Activated B cell treated with CpG ODN at 0.5 μM for 24 hours (primary cell): ENCODE measurements around the gene CYP39A1. TPM values are rescaled to one million over a fixed set of nuclear protein-coding genes. Genes with fewer than 3 reads are reported as not detected.

Source experiments
- ATAC-seq: fragments of 200-7000 bp; cut with Tn5 transposase; one replicate; pipeline ENCODE4 v1.10.0; 2021; ENCODE audit warnings: low read depth, mild to moderate bottlenecking, moderate library complexity
- CTCF ChIA-PET: fragments of 350-600 bp; sonication (Branson Sonifier 250); formaldehyde crosslinking; loops from one replicate; lab custom pipeline; 2021; ENCODE audit warnings: antibody characterized with exemption; lab: Charles Lee
- POLR2A ChIA-PET: fragments of 350-600 bp; sonication (Branson Sonifier 250); formaldehyde crosslinking; loops from one replicate; lab custom pipeline; 2021; ENCODE audit warnings: antibody characterized with exemption; lab: Charles Lee
- DNase-seq: peaks from one replicate; pipeline ENCODE4 v3.0.0; 2022
- H3K27ac Mint-ChIP-seq: one replicate; pipeline ENCODE4 v1.8.0; 2020; ENCODE audit warnings: mixed read lengths
- H3K27me3 Mint-ChIP-seq: one replicate; pipeline ENCODE4 v1.8.0; 2021; ENCODE audit warnings: mixed read lengths
- H3K36me3 Mint-ChIP-seq: one replicate; pipeline ENCODE4 v1.8.0; 2021; ENCODE audit warnings: low read depth, mixed read lengths
- H3K4me1 Mint-ChIP-seq: one replicate; pipeline ENCODE4 v1.8.0; 2021; ENCODE audit warnings: mixed read lengths
- H3K4me3 Mint-ChIP-seq: one replicate; pipeline ENCODE4 v1.8.0; 2020; ENCODE audit warnings: mild to moderate bottlenecking, mixed read lengths
- H3K9me3 Mint-ChIP-seq: one replicate; pipeline ENCODE4 v1.8.0; 2020; ENCODE audit warnings: mixed read lengths
- CTCF ChIP-seq: fragments of 200-600 bp; IDR thresholded peaks from one replicate; pipeline ENCODE4 v1.8.0; 2022; ENCODE audit warnings: antibody characterized with exemption, mild to moderate bottlenecking
- intact Hi-C: fragments of 100-400 bp; cut with micrococcal nuclease; formaldehyde crosslinking; loops from one replicate; pipeline ENCODE4 v1.15.1; 2024
- total RNA-seq: library from RNA; stranded (reverse); gene quantifications from 2 replicates; pipeline ENCODE4 v1.2.3, GENCODE V29; 2022

The CYP39A1 gene
- total RNA-seq, 1 donor from 2014 or later = not detected

DNA sequence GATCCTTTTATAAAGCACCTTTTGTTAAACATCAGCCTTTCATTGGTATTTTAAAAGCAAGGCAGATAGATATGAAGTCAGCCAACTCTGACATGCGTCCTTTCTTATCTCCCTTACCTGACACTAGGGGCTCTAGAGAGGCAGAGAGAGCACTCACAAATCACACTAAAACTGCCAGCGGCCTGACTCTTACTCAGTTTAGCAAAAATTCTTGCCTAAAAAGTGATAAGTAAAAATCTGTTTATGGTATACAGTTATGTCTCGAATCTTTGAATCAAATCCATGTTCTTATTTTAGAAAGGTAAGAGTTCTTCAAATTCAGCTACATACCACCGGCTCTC lies 24.7 kb upstream of the CYP39A1 start:
- ATAC-seq (no peak), DNase-seq (no peak)
- H3K4me3 Mint-ChIP-seq = no peak overlapping the region
- no peaks in the 10 kb centered on the region for H3K36me3 Mint-ChIP-seq
- ChIA-PET CTCF (no interaction called here), POLR2A (no interaction called here)
- no peak overlapping the region for H3K27ac Mint-ChIP-seq
- H3K9me3 Mint-ChIP-seq = no peaks in the 10 kb centered on the region
- H3K4me1 Mint-ChIP-seq = no peaks in the 10 kb centered on the region
- intact Hi-C loops = no loop called here
- no peak for TF ChIP-seq CTCF
- peaks cover 10% of the 10 kb centered on the region for H3K27me3 Mint-ChIP-seq

DNA sequence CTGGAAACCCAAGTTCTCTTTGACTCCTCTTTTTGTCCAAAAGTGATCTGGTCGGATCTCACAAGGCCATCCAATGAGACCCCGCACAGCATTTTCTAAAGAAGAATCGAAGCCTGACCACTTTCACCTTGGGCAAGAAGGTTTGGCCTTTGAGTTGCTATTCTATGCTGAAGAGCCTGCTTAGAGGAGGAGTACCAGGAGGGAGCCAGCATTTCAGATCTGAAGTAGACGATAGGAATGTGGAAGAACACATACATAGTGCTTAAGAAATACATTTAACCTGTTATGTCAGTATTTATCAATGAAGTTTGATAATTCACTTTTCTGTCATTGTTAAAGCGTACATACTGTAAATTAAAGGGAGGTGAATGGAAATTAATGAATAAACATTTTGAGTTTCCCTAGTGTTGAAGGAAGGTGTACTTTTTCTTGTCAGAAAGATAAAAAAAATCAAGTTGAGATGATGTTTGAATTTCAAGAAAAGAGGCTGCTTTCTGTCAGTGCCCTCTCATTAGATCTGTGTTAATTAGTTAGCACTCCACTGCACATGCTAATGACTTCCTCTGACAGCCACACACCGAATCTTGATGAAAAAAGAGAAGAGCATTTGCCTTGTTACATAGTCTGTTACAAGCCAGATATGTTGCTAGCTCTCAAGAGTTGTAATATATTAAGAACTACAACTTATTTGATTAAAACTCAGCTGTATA lies 24.1 kb upstream of the CYP39A1 start:
- POLR2A ChIA-PET = no interaction called here
- intact Hi-C loops = no loop called here
- CTCF ChIA-PET = no interaction called here

GRCh38 chr6:46674410-46674809 lies 21.8 kb upstream of the CYP39A1 start:
- no peak for ATAC-seq
- Mint-ChIP-seq H3K36me3 (no peaks in the 10 kb centered on the region), H3K4me3 (no peak overlapping the region), H3K27ac (no peak overlapping the region), H3K9me3 (no peaks in the 10 kb centered on the region), H3K27me3 (peaks cover 2% of the 10 kb centered on the region), H3K4me1 (no peaks in the 10 kb centered on the region)
- no peak for TF ChIP-seq CTCF
- intact Hi-C loops = no loop called here
- ChIA-PET POLR2A (no interaction called here), CTCF (no interaction called here)
- no peak for DNase-seq

More for the DNA sequence above, 24.1 kb upstream of the CYP39A1 start:
- Mint-ChIP-seq H3K36me3 (no peaks in the 10 kb centered on the region), H3K27ac (no peak overlapping the region), H3K4me3 (no peak overlapping the region), H3K9me3 (no peaks in the 10 kb centered on the region), H3K4me1 (no peaks in the 10 kb centered on the region), H3K27me3 (peaks cover 9% of the 10 kb centered on the region)
- ATAC-seq = no peak
- TF ChIP-seq CTCF = no peak
- DNase-seq = no peak

GRCh38 chr6:46667377-46667776 lies 14.8 kb upstream of the CYP39A1 start:
- ATAC-seq (no peak), DNase-seq (no peak)
- Mint-ChIP-seq H3K4me1 (no peaks in the 10 kb centered on the region), H3K9me3 (no peaks in the 10 kb centered on the region), H3K4me3 (no peak overlapping the region), H3K27me3 (no peaks in the 10 kb centered on the region), H3K36me3 (no peaks in the 10 kb centered on the region), H3K27ac (no peak overlapping the region)
- intact Hi-C loops = no loop called here
- ChIA-PET POLR2A (no interaction called here), CTCF (no interaction called here)
- TF ChIP-seq CTCF = no peak

- ATAC-seq (no peak), DNase-seq (no peak)
- Mint-ChIP-seq H3K27ac (no peak overlapping the region), H3K4me1 (no peaks in the 10 kb centered on the region), H3K27me3 (no peaks in the 10 kb centered on the region), H3K4me3 (no peak overlapping the region), H3K9me3 (no peaks in the 10 kb centered on the region), H3K36me3 (no peaks in the 10 kb centered on the region)
- intact Hi-C loops = no loop called here
- POLR2A ChIA-PET = no interaction called here
- CTCF ChIA-PET = no interaction called here
- no peak for TF ChIP-seq CTCF
Measured at GRCh38 chr6:46661483-46661882, 8.9 kb upstream of the CYP39A1 start.
